GM12878 (cell line): ENCODE results near the gene KIZ.

Experiments used
- POLR2A ChIP-seq: IDR thresholded peaks from 2 replicates; pipeline ENCODE4 v1.6.1; 2011; ENCODE audit warnings: low read depth, mild to moderate bottlenecking, low read length
- TF ChIP-seq, protein P1 (sequence below), 3 experiments: IDR thresholded peaks in 2 of 3; conservative IDR thresholded peaks in 1 of 3; 2 replicates each; pipeline ENCODE4 v1.5.1; 2011; ENCODE audit warnings: low read depth in 3 of 3, low read length in 3 of 3, mild to moderate bottlenecking in 3 of 3, control low read depth in 2 of 3, moderate library complexity in 2 of 3, inconsistent platforms in 1 of 3, mixed read lengths in 1 of 3; ENCODE audit not compliant: control insufficient read depth in 2 of 3, insufficient read depth in 1 of 3; ENCODE audit errors: extremely low read depth in 1 of 3

DNA sequence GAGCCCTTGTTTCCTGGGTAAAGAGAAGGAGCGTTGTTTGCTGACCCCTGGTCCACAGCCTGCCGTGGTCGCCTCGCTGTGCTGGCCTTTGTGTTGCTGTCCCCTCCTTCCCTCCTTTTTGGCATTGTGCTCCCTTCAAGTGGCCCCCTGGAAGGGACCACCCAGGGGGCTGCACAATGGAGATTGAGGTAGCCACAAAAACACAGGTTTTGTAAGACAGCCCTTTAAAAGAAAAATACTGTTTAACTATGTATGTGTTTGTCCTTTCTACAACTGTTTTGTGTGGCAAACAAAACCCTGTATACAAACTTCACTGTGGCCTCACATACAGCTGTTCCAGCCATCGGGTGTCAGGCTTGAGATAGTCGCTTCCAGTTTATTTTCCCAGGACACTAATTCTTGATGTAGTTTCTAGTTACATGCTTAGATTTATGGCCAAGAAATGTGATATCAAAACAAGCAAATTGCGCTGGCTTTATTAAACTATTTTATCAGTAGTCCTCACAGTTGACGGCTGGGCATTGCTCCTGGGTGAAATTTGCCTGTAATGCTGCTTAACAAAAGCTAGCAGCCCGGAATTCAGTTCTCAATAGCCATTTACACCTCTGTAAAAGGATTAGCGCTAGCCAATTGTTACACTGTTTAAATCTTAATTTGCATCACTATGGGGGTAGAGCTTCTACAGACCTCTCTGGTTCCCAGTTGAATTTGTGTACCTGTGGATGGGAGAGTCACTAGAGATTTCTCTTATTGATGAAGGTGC lies 64.1 kb downstream of the KIZ start:
- TF ChIP-seq, protein P1, sequence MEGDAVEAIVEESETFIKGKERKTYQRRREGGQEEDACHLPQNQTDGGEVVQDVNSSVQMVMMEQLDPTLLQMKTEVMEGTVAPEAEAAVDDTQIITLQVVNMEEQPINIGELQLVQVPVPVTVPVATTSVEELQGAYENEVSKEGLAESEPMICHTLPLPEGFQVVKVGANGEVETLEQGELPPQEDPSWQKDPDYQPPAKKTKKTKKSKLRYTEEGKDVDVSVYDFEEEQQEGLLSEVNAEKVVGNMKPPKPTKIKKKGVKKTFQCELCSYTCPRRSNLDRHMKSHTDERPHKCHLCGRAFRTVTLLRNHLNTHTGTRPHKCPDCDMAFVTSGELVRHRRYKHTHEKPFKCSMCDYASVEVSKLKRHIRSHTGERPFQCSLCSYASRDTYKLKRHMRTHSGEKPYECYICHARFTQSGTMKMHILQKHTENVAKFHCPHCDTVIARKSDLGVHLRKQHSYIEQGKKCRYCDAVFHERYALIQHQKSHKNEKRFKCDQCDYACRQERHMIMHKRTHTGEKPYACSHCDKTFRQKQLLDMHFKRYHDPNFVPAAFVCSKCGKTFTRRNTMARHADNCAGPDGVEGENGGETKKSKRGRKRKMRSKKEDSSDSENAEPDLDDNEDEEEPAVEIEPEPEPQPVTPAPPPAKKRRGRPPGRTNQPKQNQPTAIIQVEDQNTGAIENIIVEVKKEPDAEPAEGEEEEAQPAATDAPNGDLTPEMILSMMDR (IDR thresholded peaks at IDR 0.05 in 2 of 3, conservative IDR thresholded peaks at IDR 0.05 in 1 of 3; ENCODE audit: control insufficient read depth in 2 of 3, extremely low read depth in 1 of 3, insufficient read depth in 1 of 3, low read depth in 3 of 3, low read length in 3 of 3) = no peak
- no peak for TF ChIP-seq POLR2A
